Upper lobe of right lung (tissue), 1 donor: Measurements from ENCODE around the gene USP9Y. TPM values are rescaled to one million over a fixed set of nuclear protein-coding genes. Genes with fewer than 3 reads are reported as not detected.

ENCODE experiments used
- ATAC-seq: fragments of 200-7000 bp; cut with Tn5 transposase; one replicate; pipeline ENCODE4 v1.9.1; 2020; ENCODE audit warnings: mild to moderate bottlenecking, moderate library complexity
- DNase-seq: peaks from one replicate; pipeline ENCODE4 v3.0.0-alpha.2; 2020
- H3K27ac ChIP-seq: fragments of 200-600 bp; one replicate; pipeline ENCODE4 v1.8.0; 2022
- H3K27me3 ChIP-seq: fragments of 200-600 bp; one replicate; pipeline ENCODE4 v1.8.0; 2022; ENCODE audit warnings: mild to moderate bottlenecking
- H3K36me3 ChIP-seq: fragments of 200-600 bp; one replicate; pipeline ENCODE4 v1.8.0; 2022
- H3K4me1 ChIP-seq: fragments of 200-600 bp; one replicate; pipeline ENCODE4 v1.8.0; 2022
- H3K4me3 ChIP-seq: fragments of 200-600 bp; one replicate; pipeline ENCODE4 v1.8.0; 2022; ENCODE audit warnings: mild to moderate bottlenecking
- H3K9me3 ChIP-seq: fragments of 200-600 bp; one replicate; pipeline ENCODE4 v1.8.0; 2022
- intact Hi-C: fragments of 100-400 bp; cut with DNase I; formaldehyde crosslinking; loops from one replicate; pipeline ENCODE4 v1.11.0; 2022
- total RNA-seq: library from RNA; stranded (reverse); fragmentation: NEBNext Ultra II Directional; extraction: Animal tissue kit (Norgen Biotek cat#: 25700); gene quantifications from one replicate; pipeline ENCODE4 v1.2.1, GENCODE V29; 2021
- TF ChIP-seq, protein P1 (sequence below): fragments of 200-600 bp; IDR thresholded peaks from one replicate; pipeline ENCODE4 v1.8.0; 2022; ENCODE audit warnings: antibody characterized with exemption
- donor health status: DM: no; HTN: yes; CAD: no; lungs with severe emphysema.

The USP9Y gene
- total RNA-seq, 1 donor from 2014 or later, result 19.9 TPM

DNA sequence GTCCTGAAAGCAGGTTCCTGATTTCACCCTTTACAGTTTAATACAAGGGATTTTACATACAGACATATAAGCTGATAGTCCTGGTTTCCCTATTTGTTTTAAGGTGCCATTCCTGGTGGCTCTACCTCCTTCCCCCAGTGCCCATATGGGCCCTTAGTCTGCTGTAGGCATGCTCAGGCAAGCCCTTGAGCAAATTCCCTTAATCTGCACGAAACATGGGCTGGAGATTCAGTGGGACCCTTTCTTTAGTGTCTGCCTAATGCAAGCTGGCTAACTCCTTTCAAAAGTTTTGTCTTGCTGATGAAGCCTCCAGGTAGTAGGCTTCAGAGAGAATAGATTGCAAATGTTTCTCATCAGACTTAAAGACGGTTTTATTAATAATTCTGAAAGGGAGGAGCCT is 22.9 kb upstream of the USP9Y start:
- ATAC-seq, result no peak
- intact Hi-C loops, result no loop called here
- Histone ChIP-seq H3K36me3 (no peaks in the 10 kb centered on the region), H3K4me3 (no peak overlapping the region), H3K27ac (no peak overlapping the region), H3K9me3 (no peaks in the 10 kb centered on the region), H3K4me1 (no peaks in the 10 kb centered on the region), H3K27me3 (no peaks in the 10 kb centered on the region)
- DNase-seq, result no peak
- TF ChIP-seq, protein P1, sequence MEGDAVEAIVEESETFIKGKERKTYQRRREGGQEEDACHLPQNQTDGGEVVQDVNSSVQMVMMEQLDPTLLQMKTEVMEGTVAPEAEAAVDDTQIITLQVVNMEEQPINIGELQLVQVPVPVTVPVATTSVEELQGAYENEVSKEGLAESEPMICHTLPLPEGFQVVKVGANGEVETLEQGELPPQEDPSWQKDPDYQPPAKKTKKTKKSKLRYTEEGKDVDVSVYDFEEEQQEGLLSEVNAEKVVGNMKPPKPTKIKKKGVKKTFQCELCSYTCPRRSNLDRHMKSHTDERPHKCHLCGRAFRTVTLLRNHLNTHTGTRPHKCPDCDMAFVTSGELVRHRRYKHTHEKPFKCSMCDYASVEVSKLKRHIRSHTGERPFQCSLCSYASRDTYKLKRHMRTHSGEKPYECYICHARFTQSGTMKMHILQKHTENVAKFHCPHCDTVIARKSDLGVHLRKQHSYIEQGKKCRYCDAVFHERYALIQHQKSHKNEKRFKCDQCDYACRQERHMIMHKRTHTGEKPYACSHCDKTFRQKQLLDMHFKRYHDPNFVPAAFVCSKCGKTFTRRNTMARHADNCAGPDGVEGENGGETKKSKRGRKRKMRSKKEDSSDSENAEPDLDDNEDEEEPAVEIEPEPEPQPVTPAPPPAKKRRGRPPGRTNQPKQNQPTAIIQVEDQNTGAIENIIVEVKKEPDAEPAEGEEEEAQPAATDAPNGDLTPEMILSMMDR, result no peak

DNA sequence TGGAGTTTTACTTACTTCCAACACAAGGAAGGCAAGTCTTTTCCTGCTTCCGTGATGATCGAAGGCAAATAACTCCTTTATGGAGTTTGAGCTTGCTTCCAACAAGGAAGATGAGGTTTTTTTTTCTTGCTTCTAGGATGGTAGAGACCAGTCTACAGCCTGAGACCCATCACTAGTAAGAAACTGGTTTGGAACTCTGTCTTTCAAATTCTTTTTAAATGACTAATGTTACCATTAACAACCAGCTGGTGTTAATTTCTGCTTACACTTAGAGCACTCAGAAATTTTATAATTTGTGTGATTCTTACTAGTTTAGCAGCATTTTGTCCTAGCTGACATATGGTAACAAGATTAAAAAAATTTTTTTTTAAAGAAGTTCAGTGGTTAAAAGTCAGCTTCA is 19.5 kb upstream of the USP9Y start:
- ATAC-seq, result no peak
- TF ChIP-seq, protein P1, result no peak
- Histone ChIP-seq H3K27me3 (no peaks in the 10 kb centered on the region), H3K4me1 (no peaks in the 10 kb centered on the region), H3K9me3 (no peaks in the 10 kb centered on the region), H3K36me3 (no peaks in the 10 kb centered on the region), H3K27ac (no peak overlapping the region), H3K4me3 (no peak overlapping the region)
- DNase-seq, result no peak
- intact Hi-C loops, result no loop called here

DNA sequence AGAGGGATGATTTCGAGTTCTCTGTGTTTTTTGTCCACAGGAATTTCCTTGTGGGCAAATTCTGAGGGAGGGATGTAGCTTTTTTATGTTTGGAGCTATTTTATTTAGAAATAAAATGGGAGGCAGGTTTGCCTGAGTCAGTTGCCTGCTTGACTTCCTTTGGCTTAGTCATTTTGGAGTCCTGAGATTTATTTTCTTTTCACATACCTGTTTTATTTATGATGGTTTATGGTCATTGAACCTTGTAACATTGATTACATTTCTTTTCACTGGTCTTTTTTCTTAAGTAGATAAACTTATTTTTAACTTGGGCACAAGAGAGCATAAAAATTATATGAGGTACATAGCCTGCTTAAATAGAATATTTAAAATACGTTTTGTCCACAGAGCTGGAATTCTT is 12.7 kb upstream of the USP9Y start:
- H3K4me1 ChIP-seq, result no peaks in the 10 kb centered on the region
- intact Hi-C loops, result no loop called here
- no peaks in the 10 kb centered on the region for H3K36me3 ChIP-seq
- DNase-seq (no peak), ATAC-seq (no peak)
- H3K27ac ChIP-seq, result no peak overlapping the region
- no peak overlapping the region for H3K4me3 ChIP-seq
- no peaks in the 10 kb centered on the region for H3K9me3 ChIP-seq
- TF ChIP-seq, protein P1, result no peak
- no peaks in the 10 kb centered on the region for H3K27me3 ChIP-seq

GRCh38 chrY:12700087-12700486 is 944 bp upstream of the USP9Y start:
- H3K4me1 ChIP-seq, result no peaks in the 10 kb centered on the region
- H3K27me3 ChIP-seq, result no peaks in the 10 kb centered on the region
- no peaks in the 10 kb centered on the region for H3K36me3 ChIP-seq
- intact Hi-C loops, result no loop called here
- no peak for DNase-seq
- no peak overlapping the region for H3K27ac ChIP-seq
- TF ChIP-seq, protein P1, result no peak
- H3K4me3 ChIP-seq, result no peak overlapping the region
- no peak for ATAC-seq
- H3K9me3 ChIP-seq, result no peaks in the 10 kb centered on the region

GRCh38 chrY:12702174-12702573 is 1.1 kb downstream of the USP9Y start:
- intact Hi-C loops, result no loop called here
- no peaks in the 10 kb centered on the region for H3K9me3 ChIP-seq
- DNase-seq (no peak), ATAC-seq (no peak)
- no peaks in the 10 kb centered on the region for H3K27me3 ChIP-seq
- no peak overlapping the region for H3K4me3 ChIP-seq
- no peak overlapping the region for H3K27ac ChIP-seq
- H3K36me3 ChIP-seq, result no peaks in the 10 kb centered on the region
- TF ChIP-seq, protein P1, result no peak
- no peaks in the 10 kb centered on the region for H3K4me1 ChIP-seq

- H3K36me3 ChIP-seq, result no peaks in the 10 kb centered on the region
- no peak for DNase-seq
- intact Hi-C loops, result no loop called here
- no peaks in the 10 kb centered on the region for H3K9me3 ChIP-seq
- TF ChIP-seq, protein P1, result peak; percentile 8
- no peaks in the 10 kb centered on the region for H3K4me1 ChIP-seq
- no peak overlapping the region for H3K4me3 ChIP-seq
- H3K27me3 ChIP-seq, result no peaks in the 10 kb centered on the region
- ATAC-seq, result no peak
- no peak overlapping the region for H3K27ac ChIP-seq
These were observed 9.4 kb downstream of the USP9Y start for GRCh38 chrY:12710460-12710859.
